TTC549 (cell line): ENCODE data around the gene CRACR2A.

Experiments used
- FAIRE-seq: peaks from 2 replicates; lab custom pipeline; 2012; peaks lifted over from hg19 to GRCh38; lab: Jason Lieb, UNC

CRACR2A gene

GRCh38 chr12:3751151-3752095 lies 1.5 kb downstream of the CRACR2A start:
- FAIRE-seq = no peak

GRCh38 chr12:3750616-3751015 lies 2.3 kb downstream of the CRACR2A start:
- no peak for FAIRE-seq

- no peak for FAIRE-seq
Observed at GRCh38 chr12:3748620-3749019, 4.3 kb downstream of the CRACR2A start.

GRCh38 chr12:3747976-3748619 lies 4.8 kb downstream of the CRACR2A start:
- no peak for FAIRE-seq

- FAIRE-seq = no peak
Observed at GRCh38 chr12:3747543-3747942, 5.4 kb downstream of the CRACR2A start.

- FAIRE-seq = no peak
Observed at GRCh38 chr12:3746758-3747157, 6.2 kb downstream of the CRACR2A start.

- no peak for FAIRE-seq
Observed at GRCh38 chr12:3745152-3745551, 7.8 kb downstream of the CRACR2A start.

- no peak for FAIRE-seq
Observed at GRCh38 chr12:3744229-3744901, 8.5 kb downstream of the CRACR2A start.

GRCh38 chr12:3743803-3744202 lies 9.1 kb downstream of the CRACR2A start:
- FAIRE-seq = no peak

GRCh38 chr12:3741882-3742672 lies 10.8 kb downstream of the CRACR2A start:
- no peak for FAIRE-seq

GRCh38 chr12:3740480-3741231 lies 12.3 kb downstream of the CRACR2A start:
- FAIRE-seq = no peak

GRCh38 chr12:3735432-3735831 lies 17.5 kb downstream of the CRACR2A start:
- no peak for FAIRE-seq

- FAIRE-seq = no peak
Observed at GRCh38 chr12:3732901-3733300, 20.0 kb downstream of the CRACR2A start.

- no peak for FAIRE-seq
Observed at GRCh38 chr12:3730111-3730510, 22.8 kb downstream of the CRACR2A start.

- FAIRE-seq = no peak
Observed at GRCh38 chr12:3728686-3729085, 24.2 kb downstream of the CRACR2A start.

- no peak for FAIRE-seq
Observed at GRCh38 chr12:3727877-3728632, 24.9 kb downstream of the CRACR2A start.

GRCh38 chr12:3727354-3727753 lies 25.6 kb downstream of the CRACR2A start:
- FAIRE-seq = no peak

GRCh38 chr12:3726456-3726855 lies 26.5 kb downstream of the CRACR2A start:
- FAIRE-seq = no peak

GRCh38 chr12:3725388-3726115 lies 27.4 kb downstream of the CRACR2A start:
- no peak for FAIRE-seq
